Measurements from ENCODE around the gene EPS8L3. TPM values are rescaled to one million over a fixed set of nuclear protein-coding genes. Genes with fewer than 3 reads are reported as not detected.

The EPS8L3 gene
- total RNA-seq, 3 donors from 2014 or later (not counting 1 experiment from before 2014, with no cell fraction given) = 0.47 TPM; not detected in 2

DNA sequence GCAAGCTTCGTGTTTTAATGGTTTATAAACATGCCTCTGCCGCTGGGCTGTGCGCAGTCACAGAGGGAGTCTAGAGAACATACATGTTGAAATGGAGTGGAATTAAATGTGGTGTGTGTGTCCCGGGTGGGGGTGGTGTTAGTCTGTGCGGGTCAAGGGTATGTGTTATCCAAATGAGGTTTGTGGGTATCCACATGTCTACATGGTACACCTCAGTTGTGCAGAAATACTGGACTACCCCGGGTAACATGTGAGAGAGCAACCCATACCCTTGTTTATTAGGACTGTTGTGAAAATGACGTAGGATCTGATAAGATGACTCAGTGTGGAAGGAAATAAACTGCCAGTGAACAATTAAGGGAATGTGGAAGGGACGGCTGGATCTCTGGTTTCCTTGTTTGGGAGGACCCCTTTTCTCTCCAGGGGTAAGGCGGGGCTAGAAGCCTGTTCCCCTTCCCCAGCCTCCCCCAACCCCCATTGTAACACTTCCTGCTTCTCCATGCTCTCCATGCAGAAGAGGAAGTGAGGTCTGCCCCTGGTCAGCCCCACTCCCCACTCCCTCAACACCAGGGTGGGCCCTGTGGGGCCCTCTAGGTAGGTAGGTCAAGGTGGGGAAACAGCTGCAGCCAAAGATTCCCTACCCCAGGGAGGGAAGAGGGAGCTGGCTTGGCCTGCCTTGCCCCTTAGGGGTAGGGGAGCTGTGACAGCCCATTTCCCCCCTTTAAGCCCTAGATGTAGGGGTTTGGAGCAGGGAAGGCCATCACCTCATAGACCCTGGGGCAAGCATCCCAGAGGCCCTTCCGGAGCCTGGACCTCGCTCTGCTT lies 690 bp downstream of the EPS8L3 start:
- no peaks in the 10 kb centered on the region for H3K27me3 ChIP-seq (ENCODE audit: control insufficient read depth, insufficient read depth, low read length)
- peak in 2 of 3 donors; percentile 29 to 62 for ATAC-seq
- 80% methylated on average over 11 of the region's 11 CpGs for WGBS (ENCODE audit: insufficient coverage)
- Mint-ChIP-seq H3K9me3 (no peaks in the 10 kb centered on the region), H3K4me3 (no peak overlapping the region), H3K4me1 (peaks cover 0 to 9% of the 10 kb centered on the region in 2 donors), H3K27me3 (ENCODE audit: low read depth in 2 of 2) (peaks cover 5% of the 10 kb centered on the region in 2 donors), H3K27ac (no peak overlapping the region), H3K36me3 (no peaks in the 10 kb centered on the region)
- H3K27ac ChIP-seq (ENCODE audit: low read length) = no peak overlapping the region
- peaks cover 13% of the 10 kb centered on the region for H3K4me1 ChIP-seq (ENCODE audit: control insufficient read depth, insufficient read depth, low read length)
- DNase-seq = peak in 1 of 2 donors; percentile 9
- no peak overlapping the region for H3K4me3 ChIP-seq (ENCODE audit: low read length)
- H3K9me3 ChIP-seq (ENCODE audit: control insufficient read depth, insufficient read depth, low read length) = no peaks in the 10 kb centered on the region
- intact Hi-C loops (cut with micrococcal nuclease) = no loop called here
- TF ChIP-seq, protein P1, sequence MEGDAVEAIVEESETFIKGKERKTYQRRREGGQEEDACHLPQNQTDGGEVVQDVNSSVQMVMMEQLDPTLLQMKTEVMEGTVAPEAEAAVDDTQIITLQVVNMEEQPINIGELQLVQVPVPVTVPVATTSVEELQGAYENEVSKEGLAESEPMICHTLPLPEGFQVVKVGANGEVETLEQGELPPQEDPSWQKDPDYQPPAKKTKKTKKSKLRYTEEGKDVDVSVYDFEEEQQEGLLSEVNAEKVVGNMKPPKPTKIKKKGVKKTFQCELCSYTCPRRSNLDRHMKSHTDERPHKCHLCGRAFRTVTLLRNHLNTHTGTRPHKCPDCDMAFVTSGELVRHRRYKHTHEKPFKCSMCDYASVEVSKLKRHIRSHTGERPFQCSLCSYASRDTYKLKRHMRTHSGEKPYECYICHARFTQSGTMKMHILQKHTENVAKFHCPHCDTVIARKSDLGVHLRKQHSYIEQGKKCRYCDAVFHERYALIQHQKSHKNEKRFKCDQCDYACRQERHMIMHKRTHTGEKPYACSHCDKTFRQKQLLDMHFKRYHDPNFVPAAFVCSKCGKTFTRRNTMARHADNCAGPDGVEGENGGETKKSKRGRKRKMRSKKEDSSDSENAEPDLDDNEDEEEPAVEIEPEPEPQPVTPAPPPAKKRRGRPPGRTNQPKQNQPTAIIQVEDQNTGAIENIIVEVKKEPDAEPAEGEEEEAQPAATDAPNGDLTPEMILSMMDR (IDR thresholded peaks at IDR 0.05) = no peak
- no peaks in the 10 kb centered on the region for H3K36me3 ChIP-seq (ENCODE audit: control insufficient read depth, insufficient read depth, low read length)

DNA sequence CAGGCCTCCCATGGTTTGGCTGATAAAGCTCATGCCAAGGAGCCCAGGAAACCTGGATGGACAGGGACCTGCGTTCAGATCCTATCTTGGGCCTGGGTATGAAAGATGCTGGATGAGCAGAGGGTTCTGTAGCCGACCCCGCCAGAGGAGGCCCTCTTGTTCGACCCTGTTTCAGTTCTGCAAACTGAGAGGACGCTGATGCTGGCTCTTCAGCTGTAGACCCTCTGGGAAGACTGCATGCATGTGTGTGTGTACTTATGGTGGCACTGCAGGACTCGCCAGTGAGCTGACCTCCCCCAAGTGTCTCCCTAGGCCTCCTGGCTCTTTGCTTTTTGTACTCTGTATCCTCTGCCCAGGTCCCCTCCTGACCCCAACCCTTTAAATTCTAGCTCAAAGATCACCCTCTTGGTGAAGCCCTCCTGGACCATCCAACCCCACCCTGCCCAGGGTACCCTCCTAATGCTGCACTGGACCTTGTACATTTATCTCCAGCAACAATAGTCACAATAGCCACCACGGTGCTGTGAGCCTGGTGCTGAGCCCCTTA lies 1.6 kb downstream of the EPS8L3 start:
- Mint-ChIP-seq H3K27ac (no peak overlapping the region), H3K36me3 (no peaks in the 10 kb centered on the region), H3K27me3 (ENCODE audit: low read depth in 2 of 2) (peaks cover 5% of the 10 kb centered on the region in 2 donors), H3K4me3 (no peak overlapping the region), H3K9me3 (no peaks in the 10 kb centered on the region), H3K4me1 (peaks cover 0 to 9% of the 10 kb centered on the region in 2 donors)
- DNase-seq (peak in 1 of 2 donors; percentile 7), ATAC-seq (no peak)
- Histone ChIP-seq H3K4me1 (ENCODE audit: control insufficient read depth, insufficient read depth, low read length) (peaks cover 13% of the 10 kb centered on the region), H3K4me3 (ENCODE audit: low read length) (no peak overlapping the region), H3K36me3 (ENCODE audit: control insufficient read depth, insufficient read depth, low read length) (no peaks in the 10 kb centered on the region), H3K9me3 (ENCODE audit: control insufficient read depth, insufficient read depth, low read length) (no peaks in the 10 kb centered on the region), H3K27me3 (ENCODE audit: control insufficient read depth, insufficient read depth, low read length) (no peaks in the 10 kb centered on the region), H3K27ac (ENCODE audit: low read length) (no peak overlapping the region)
- intact Hi-C loops (cut with micrococcal nuclease) = no loop called here
- TF ChIP-seq, protein P1 (IDR thresholded peaks at IDR 0.05) = no peak
- 80% methylated on average over 7 of the region's 7 CpGs for WGBS (ENCODE audit: insufficient coverage)

DNA sequence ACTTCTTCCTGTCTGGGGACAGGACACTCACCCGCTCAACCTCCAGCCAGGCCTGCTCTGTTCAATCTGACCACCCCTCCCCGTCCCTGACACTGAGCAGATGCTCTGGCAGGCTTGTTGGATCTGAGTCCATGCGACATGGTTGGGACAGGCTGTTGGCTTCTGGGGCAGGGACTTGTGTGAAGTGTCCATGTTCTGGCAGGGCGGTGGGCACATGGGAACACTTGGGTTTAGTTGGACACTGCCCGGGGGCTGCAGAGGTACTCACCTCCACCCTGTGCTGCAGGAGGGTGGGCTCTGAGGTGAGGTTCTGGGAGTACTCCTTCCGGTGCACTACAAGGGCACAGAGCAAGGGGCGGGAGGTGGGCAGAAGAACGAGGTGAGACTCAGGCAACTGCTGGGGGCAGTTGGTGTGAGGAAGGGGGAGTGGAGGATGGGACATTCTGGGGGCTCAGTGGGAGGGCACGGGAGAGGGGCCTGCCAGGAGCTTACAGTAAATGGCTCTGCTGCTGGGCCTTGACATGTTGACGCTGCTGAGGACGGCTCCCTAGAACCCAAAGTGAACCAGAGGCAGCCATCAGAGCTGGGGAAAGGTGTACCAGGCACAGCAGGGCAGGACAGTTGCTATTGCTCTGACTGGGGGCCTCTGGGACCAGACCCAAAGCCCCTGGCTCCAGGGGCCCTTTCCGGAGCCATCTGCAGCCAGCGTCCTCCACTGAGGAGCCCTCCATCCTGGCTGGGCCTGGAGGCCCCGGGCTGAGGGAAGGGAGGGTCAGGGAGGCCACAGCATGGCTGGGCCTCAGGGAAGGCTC lies 2.3 kb downstream of the EPS8L3 start:
- Mint-ChIP-seq H3K9me3 (no peaks in the 10 kb centered on the region), H3K27ac (no peak overlapping the region), H3K4me1 (peaks cover 0 to 9% of the 10 kb centered on the region in 2 donors), H3K36me3 (no peaks in the 10 kb centered on the region), H3K27me3 (ENCODE audit: low read depth in 2 of 2) (peaks cover 5% of the 10 kb centered on the region in 2 donors), H3K4me3 (no peak overlapping the region)
- no peaks in the 10 kb centered on the region for H3K36me3 ChIP-seq (ENCODE audit: control insufficient read depth, insufficient read depth, low read length)
- no peaks in the 10 kb centered on the region for H3K9me3 ChIP-seq (ENCODE audit: control insufficient read depth, insufficient read depth, low read length)
- no peak for ATAC-seq
- H3K27ac ChIP-seq (ENCODE audit: low read length) = no peak overlapping the region
- DNase-seq = peak in 1 of 2 donors; percentile 5
- H3K4me1 ChIP-seq (ENCODE audit: control insufficient read depth, insufficient read depth, low read length) = peaks cover 13% of the 10 kb centered on the region
- TF ChIP-seq, protein P1 (IDR thresholded peaks at IDR 0.05) = no peak
- H3K4me3 ChIP-seq (ENCODE audit: low read length) = no peak overlapping the region
- WGBS (ENCODE audit: insufficient coverage) = 87% methylated on average over 14 of the region's 14 CpGs
- no peaks in the 10 kb centered on the region for H3K27me3 ChIP-seq (ENCODE audit: control insufficient read depth, insufficient read depth, low read length)
- intact Hi-C loops (cut with micrococcal nuclease) = no loop called here

Data from natural killer cell (primary cell).